ENCODE data around the gene TACSTD2.
"Not testable (repeated sequence)": the region's sequence is repeated elsewhere in the genome, so short reads cannot be mapped to it uniquely, and the experiment has no call there.

TACSTD2 gene

DNA sequence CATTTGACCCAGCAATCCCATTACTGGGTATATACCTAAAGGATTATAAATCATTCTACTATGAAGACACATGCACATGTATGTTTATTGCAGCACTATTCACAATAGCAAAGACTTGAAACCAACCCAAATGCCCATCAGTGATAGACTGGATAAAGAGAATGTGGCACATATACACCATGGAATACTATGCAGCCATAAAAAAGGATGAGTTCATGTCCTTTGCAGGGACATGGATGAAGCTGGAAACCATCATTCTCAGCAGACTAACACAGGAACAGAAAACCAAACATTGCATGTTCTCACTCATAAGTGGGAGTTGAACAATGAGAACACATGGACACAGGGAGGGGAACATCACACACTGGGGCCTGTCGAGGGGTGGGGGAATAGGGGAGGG, 13.3 kb downstream of the TACSTD2 start:
- not testable (repeated sequence) for DNase-seq (ENCODE audit: low read depth in 3 of 3)

GRCh38 chr1:58561633-58562032, 15.4 kb downstream of the TACSTD2 start:
- DNase-seq (ENCODE audit: low read depth in 3 of 3): no peak

DNA sequence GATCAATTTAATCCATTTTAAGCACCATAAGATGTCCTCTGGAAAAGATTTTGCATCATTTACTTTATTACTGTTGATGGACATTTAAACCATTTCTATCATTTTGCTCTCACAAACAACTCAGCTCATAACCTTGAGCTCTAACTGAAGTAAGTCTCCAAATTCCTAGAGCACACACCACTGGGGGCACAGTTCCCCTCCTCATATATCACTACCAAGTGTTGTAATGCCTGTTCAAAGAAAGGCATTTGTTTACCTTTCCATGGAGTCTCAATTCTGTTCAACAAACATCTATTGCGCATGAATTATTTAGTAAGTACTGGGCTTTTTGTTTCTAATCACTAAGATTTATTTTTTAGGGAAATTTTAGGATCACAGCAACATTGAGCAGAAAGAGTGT, 21.7 kb downstream of the TACSTD2 start:
- no peak for DNase-seq (ENCODE audit: low read depth in 3 of 3)

DNA sequence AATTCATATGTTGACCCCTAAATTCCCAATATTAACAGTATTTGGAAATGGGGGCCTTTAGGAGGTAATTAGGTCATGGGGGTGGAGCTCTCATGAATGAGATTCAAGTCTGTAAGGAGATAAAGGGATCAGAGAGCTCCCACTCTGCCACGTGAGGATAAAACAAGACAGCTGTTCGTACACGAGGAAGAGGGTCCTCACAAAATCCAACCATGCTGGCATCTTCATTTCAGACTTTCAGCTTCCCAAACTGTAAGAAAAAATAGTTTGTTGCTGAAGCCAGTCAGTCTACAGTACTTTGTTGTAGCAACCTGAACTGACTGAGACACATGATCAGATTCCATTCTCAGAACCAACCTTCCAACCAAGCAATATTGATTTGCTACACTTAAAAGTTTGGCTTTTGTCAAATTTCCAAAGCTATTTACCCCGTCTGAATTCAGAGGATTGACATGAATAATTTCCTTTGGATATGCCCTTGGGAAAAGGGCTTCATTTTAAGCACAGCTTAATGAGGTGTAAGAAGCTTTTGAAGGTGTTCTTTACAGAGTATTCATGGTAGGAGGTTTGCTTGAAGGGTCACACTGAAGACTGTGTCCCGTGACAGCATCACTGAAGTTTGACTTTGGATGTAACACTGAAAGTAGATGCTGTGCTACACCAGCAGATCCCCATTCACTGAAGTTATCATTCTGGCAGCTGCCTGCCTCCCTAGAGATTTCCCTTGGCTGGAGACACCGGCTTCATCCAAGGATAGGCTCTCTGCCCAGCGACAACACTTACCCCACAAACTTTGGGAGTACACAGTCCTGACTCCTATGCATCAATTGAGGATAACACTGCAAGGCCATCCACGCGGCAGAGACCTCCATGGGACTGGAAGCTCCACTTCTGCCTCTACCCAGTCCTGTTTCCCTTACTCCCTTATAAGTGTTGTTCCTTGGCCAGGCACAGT, 25.6 kb downstream of the TACSTD2 start:
- no peak for DNase-seq (ENCODE audit: low read depth in 3 of 3)

DNA sequence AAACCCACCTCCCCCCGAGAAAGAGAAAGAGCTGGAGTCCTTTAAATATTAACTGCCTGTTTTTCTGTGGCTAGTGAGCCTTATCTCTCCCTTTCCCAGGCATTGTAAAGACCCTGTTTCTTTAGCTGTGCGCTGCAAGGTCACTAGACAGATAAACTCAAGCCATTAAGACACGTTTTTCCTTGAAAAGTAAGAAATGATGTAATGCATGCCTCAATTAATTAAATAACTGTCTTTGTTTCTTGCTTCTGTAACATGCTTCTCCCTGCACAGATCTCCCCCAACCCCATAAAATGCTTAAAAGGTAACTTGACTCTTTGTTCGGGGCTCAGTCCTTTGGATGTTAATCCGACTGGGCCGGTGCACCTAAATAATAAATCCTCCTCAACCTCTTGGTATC, 27.8 kb downstream of the TACSTD2 start:
- DNase-seq (ENCODE audit: low read depth in 3 of 3): not testable (repeated sequence)

- DNase-seq (ENCODE audit: low read depth in 3 of 3): no peak
These were observed 28.7 kb downstream of the TACSTD2 start for GRCh38 chr1:58548371-58548770.

DNA sequence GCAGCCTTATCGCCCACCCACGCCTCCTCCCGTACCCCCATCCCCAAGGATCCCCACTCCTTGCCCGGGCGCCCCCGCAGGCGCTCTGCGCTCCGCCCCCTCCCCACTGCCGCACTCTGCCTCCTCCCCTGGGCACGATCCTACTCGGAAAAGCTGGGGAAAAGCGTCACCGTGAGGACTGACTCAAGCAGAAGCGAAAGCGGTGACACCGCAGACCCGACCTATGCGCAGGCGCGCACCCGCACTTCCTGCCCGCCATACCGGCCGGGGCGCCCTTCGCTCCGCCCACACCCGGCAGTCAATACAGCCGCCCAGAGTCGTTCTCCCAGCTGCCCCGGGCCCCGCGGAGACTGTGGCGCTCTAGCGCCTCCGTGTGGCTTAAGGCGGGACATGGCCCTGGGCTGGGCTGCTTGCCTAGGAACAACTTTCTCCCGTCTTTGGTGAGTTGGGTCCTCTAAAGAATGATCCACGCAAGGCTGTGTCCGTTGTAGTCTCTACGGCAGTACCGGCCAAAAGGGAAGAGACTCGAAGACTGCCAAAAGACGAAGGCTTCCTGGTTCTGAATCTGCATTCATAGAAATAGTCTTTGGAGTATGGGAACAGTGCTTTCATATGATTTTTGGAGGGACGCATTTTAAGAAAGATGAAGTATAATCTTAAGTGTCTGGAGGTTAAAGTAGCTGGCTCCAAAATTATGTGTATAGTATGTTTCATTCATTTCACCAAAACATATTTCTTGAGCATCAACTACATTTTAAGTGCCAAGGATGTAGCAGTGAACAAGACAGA, 30.3 kb downstream of the TACSTD2 start, which contains the start of gene OMA1:
TSS of gene OMA1 (minus strand) at position 207 of the 789 bp plus-strand sequence. CDS start 7,432 bp downstream, outside the sequence.
- DNase-seq (ENCODE audit: low read depth in 3 of 3): peak; percentile 96 to 97 (median 96)

DNA sequence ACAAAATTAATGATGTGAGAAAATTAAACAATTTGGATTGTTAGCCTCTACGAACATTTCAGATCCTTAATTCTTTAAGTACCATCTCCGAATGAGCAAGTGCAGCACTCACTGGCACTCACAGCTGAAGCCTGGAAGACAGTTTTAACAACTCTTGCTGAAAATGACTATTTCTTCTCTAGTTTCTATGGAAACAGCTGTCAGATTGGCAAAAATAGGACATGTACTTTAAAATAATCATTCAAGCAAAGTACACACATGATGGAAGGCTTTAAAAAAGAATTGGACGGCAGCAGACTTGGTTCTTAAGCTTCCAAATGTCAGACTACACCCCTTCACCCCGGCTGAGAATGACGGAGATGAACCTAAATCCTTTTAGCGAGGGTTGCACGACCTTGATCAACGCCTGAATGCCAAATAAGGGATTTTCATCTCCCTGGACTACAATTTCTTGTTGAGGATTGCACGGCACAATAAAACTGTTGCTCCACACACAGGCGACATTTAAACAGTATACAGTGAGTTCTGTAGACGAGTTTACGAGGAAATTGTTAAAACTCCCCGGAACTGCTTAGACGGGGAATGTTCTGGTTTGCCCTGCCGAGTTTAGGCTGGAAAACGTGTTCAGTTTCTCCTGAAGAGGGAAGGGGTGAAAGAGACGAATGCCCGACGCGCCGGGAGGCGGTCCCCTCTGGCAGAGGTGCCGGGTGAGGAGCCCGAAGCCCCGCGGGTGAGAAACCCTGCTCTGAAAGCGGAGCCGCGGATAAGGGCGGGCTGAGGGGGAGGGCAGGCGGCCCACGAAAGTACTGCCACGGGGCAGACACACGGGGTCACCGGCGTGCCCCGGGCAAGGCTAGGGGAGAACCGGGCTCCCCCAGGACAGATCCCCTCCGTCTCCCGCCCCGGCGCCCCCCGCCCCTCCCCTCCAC, 31.2 kb downstream of the TACSTD2 start:
- DNase-seq (ENCODE audit: low read depth in 3 of 3): peak; percentile 52 to 58 (median 56)

- DNase-seq (ENCODE audit: low read depth in 3 of 3): no peak
These were observed 33.8 kb downstream of the TACSTD2 start for GRCh38 chr1:58543260-58543659.

DNA sequence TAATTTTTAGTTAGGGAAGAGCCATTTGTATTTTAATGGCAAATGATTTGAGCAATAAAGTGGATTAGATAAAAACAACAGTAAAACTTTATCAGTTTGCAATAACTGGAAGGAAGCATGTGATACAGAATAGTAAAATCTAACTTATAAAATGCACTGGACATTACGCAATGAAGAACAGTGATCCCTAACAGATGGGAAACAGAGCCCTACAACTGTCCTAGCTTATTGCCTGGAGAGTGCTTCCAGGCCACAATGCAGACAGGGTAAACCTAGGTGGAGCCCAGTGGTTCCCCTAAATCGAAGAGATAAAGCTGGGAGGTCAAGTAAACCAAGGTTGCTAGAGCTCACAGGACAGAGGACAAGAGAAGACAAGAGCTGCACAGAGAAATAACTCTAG, 37.5 kb downstream of the TACSTD2 start:
- DNase-seq (ENCODE audit: low read depth in 3 of 3): no peak

GRCh38 chr1:58538821-58539220, 38.2 kb downstream of the TACSTD2 start:
- DNase-seq (ENCODE audit: low read depth in 3 of 3): no peak

DNA sequence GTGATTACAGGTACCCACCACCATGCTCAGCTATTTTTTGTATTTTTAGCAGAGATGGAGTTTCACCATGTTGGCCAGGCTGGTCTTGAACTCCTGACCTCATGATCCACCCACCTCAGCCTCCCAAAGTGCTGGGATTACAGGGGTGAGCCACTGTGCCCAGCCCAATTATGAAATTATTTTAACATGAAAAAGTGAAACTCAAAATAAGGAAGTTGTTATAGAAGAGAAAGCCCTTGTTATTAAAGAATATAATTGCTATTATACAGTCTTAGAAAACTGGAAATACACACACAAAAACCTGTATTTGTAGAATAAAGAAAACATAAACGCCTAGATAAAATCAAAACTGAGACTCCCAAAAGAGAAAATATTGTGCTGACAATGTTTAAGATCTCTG, 45.2 kb downstream of the TACSTD2 start:
- DNase-seq (ENCODE audit: low read depth in 3 of 3): not testable (repeated sequence)

DNA sequence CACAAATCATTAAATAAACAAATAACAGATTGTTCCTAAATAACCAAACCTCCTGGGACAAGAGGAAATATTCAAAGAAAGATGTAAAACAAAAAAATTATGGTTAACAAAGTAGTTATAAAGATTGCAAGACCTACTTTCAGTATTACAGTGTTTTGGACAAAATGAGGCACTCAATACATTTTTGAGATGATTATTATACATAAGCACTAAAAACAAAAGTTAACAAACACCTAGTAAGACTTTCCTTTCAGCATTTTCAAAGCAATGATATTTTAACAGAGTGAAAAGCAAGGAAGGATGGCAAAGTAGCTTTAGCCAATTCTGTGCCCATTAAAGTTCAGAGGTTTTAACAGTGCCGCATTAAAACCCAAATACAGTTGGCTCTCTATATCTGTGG, 47.8 kb downstream of the TACSTD2 start:
- DNase-seq (ENCODE audit: low read depth in 3 of 3): no peak

DNA sequence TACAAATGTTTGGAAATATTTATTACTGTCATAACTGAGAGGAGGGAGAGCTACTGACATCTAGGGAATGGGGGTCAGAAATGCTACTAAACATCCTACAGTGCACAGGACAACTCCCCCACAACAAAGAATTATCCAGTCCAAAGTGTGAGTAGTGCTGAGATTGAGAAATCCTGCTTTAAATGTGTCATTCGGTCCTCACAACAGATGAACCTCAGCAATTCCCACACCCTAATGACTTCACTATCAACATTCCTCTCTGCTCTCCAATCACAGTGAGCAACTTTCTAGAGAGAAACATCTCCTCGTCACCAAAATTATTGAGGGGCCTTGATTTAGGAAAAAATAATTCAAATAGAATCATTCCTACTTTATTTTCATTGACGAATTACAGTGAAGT, 48.5 kb downstream of the TACSTD2 start:
- no peak for DNase-seq (ENCODE audit: low read depth in 3 of 3)
